GM21528 (cell line): Measurements from ENCODE around the gene YPEL2.
"Not testable (repeated sequence)": the region's sequence is repeated elsewhere in the genome, so short reads cannot be mapped to it uniquely, and the experiment has no call there.

Experiments
- ATAC-seq: cut with Tn5 transposase; IDR thresholded peaks from one replicate; pipeline ENCODE4 v1.9.1; 2021; ENCODE audit warnings: mild to moderate bottlenecking, moderate library complexity; ENCODE audit not compliant: unreplicated experiment, low FRiP score

YPEL2 gene

DNA sequence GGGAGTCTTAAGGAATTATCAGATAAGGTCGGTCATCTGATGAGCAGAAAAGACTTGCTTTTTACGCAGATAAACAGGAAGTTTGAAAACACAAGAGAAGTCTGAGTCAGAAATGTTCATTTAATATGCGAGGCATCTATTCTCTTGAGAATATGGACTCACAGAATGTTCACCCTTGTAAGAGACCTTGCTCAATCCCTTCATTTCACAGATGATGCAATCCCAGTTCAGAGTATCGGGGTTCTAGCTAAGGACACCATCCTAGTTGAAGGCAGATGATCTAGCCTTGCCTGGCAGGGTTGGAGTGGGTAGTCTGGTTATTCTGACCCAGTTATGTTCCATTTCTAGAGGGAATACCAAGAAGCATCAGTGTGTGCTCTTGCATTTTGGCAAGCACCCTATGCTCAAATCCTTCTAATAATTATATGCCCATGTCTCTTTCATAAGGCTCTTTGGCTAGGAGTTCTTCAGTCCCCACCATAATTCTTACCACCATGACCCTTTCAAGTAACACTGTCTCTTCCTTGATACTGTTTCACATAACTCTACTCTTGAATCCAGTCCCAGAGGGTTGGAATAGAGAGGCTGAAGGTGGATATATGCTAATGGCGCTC lies 42.5 kb downstream of the YPEL2 start:
- no peak for ATAC-seq

DNA sequence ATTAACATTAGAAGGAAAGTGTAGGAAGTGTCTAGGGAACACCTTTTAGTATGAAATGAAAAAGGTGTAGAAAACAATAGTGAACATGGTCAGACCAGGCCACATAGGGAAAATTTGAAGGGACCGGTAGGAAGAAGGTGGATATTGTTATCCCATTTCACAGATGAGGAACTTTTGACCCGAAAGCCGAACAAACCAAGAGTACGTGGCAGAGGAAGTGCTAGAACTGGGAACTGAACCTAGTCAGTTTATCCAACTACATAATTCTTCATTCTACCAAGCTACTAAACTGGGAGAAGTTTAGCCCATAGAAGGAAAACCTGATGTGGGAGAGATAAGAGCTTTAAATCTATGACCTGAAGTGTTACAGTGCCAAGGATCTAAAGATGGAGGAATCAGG lies 43.2 kb downstream of the YPEL2 start:
- ATAC-seq = no peak

DNA sequence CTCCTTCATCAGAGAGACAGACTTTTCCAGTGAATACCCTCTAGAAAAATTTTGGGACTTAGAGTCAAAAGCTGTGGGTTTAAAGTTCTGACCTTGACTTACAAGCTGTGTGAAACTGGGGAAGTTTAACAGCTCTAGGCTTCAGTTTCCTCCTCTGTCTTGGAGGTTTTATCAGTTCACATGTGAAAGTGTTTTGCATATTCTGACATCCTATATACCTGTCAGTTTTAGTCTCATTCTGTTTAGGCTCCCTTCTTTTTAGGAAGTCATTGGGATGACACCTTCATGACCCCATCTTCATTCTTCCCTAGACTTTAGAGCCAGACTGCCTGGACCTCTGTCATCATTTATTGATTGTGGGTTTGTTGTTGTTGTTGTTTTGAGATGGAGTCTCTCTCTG lies 44.4 kb downstream of the YPEL2 start:
- ATAC-seq = no peak

DNA sequence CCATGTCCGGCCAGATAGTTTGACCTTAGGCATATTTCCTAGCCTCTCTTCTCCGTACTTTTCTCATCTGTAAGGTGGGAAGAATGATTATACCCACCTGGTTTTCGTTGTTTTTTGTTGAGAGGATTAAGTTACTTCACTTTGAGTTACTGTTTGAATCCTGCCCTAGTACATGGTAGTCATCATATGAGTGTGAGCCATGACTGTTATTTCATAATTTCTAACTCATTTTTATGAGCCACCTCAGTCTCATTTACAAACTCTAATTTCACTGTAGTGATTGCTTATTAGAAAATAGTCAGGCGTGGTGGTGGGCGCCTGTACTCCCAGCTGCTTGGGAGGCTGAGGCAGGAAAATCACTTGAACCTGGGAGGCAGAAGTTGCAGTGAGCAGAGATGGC lies 45.1 kb downstream of the YPEL2 start:
- ATAC-seq = no peak

DNA sequence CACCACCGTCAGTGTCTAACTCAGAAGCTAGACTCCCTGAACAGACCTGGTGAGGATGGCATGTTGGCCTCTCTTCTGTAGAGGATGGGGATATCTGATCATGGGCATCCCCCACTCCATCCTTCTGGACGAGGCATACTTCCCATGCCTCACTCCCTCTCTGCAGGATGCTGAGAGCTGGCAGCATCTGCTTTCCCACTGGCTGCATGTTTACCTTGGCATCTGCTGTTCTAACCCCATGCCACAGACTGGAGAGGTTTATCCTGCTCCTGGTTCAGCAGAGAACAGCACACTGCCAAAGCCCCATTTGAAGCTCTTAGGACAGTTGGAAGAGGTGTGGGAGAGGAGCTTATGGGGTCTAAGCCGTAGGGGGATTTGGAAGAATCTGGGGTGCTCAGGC lies 46.0 kb downstream of the YPEL2 start:
- no peak for ATAC-seq

DNA sequence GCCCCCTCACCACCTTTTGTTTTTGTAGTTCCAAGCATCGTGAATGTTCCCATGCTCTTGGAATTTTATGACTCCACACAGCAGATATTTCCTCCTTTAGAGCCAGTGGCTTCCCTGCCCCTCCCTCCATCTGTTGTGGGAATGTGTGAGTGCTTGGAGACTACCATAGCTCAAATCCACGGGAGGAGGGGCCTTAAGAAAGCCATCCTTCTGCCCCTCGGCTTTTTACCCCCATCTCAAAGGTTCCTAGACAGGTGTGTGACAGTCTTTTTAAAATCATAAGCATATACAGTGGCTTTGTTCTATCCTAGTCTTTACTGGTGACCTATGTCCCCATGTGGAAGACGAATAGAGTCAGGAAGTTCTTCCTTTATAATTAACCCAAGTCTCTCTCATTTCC lies 47.2 kb downstream of the YPEL2 start:
- no peak for ATAC-seq

DNA sequence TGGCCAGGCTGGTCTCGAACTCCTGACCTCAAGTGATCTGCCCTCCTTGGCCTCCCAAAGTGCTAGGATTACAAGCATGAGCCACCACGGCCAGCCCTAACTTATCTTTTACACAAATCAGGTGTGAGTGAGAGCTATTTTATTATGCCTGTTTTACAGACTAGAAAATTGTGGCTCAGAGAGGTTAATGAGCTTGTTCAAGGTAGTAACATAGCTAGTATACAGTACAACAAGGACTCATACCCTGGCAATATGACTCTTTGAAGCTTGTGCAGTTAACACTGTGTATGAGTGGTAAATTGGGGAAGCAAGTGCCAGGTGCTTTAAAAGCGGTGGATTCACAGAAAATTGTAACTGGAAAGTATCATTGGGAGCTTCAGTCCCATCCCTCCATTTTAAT lies 49.0 kb downstream of the YPEL2 start:
- no peak for ATAC-seq

DNA sequence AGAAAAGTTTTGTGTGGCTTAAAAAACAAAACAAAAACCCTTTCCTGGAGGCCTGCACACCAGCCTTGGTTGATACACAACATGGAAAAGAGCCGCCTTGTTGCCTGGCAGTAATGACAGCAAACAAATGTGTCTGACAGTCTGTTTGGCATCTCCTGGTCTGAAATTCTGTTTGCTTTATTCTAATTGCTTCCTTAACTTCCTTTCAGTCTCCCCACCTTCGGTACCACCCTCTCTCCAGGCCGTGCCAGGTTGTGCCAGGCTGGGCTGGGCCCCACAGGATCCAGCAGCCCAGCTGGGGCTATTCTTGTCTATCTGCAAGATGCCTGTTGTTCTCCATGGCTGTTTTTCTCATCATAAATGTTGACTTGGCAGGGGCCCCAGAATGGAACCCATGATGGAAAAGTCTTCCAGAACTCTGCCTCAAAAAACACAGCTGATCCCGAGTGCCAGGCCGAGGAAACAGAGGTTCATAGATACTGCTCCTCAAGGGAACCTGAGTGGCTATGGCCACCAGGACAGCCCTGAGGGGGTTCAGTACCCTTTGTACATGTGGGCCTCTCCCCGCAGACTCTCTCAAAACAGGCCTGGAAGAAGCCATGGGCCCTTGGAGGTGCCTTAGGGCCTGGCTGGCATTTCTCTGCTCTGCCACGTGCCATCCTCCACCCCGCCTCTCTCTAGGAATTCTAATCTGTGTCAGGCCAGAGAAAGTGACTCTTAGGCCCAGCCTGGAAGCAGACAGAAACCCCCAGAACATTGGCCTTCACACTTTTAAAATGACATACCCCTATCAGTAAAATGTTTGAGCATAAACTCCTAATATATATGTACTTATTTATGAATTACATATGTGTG lies 50.5 kb downstream of the YPEL2 start:
- ATAC-seq = no peak

DNA sequence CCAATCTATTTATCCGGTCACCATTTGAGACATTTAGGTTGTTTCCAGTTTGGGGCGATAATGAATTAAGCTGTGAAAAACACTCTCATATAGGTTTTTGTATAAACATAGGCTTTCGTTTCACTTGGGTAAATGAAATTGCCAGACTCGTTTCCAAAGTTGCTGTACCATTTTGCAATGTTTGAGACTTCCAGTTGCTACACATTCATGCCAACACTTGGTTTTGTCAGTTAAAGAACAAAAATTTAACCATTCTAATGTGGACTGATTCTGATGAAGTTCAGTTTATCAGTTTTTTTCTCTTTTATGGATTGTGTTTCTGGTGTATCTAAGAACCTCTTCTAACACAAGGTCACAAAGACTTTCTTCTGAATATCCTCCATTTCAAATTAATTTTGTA lies 52.4 kb downstream of the YPEL2 start:
- ATAC-seq = no peak

DNA sequence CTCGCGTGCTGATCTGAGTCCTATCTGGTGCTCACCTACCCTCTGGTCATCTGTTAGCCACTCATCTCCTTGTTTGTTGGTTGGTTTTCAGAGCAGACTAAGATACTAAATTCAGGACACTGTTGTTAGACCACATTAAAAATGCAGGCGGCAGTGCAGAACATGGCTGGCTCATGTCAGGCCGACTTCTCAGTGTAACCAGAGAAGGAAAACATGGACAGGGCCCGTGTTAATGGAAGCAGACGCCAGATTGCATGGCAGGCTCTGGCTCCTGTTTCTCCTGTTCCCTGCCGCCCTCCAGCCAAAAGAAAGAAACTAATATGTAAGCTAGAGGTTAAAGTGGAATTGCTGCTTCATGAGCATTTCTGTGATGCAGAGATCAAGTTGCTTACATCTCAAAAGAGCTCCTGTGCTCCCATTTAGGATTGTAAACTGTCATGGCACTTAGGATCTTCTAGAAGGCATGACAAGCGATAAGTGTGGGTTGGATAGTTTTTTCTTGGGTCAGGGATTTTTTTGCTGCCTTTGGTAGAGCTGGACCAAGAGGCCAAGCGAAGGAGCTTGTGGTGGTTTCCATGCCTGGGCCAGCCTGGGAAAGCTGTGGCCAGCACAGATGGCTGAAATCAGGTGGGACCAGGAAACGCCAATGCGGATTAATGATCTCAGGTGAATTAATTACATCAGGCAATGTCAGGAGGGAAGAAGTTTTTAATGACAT lies 56.1 kb downstream of the YPEL2 start:
- ATAC-seq = no peak

DNA sequence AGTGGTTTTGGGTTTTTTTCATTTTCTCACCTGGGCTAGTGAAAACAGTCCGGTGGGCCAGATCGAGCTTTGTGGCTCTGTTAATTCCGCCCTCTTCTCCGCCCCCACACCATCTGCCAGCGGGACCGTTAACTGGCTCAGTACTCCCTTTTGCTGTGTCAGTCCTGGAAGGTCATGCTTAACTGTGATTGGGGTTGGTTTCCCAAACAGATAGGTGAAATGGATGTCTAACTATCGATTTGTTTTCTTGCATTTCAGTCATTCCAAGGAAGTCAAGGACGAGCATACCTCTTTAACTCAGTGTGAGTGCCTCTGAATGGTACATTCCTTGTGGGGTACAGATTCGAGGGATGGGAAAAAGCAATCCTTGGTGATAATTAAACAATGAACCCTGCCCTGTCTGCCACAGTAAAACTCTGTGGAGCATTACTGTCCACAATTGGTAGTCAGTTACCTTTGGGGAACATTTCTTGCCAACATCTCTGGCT lies 56.7 kb downstream of the YPEL2 start:
- ATAC-seq = no peak

DNA sequence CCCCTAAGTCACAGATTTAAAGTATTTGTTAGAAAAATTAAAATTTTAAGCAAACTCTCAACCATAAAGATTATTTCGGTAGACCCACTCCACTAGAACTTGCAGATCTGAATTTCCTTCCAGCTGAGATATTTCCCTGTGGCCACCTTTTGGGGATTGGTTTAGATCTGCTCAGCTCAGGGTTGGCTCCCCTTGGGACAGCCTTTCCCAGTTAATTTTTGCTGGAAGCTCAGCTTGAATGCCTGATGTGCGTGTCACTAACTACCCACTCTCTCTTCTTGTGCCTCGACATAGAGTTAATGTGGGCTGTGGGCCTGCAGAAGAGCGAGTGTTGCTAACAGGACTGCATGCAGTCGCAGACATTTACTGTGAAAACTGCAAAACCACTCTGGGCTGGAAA lies 57.6 kb downstream of the YPEL2 start:
- no peak for ATAC-seq

DNA sequence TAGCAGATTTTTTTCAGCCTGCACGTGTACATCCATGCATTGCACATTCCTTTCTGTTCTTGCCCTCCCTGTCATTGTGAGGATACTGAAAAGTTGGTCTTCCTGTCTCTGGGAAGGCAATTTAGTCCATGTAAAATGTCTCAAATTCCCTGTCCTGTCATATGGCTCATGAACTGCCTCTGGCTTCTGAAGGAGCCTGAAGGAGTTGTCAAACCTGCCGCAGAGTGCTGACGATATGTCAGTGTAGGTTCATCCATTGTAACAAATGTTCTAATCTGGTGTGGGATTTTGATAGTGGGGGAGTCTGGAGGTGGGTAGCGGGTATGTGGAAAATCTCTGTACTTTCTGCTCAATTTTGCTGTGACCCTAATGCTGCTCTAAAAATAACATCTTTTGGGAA lies 59.6 kb downstream of the YPEL2 start:
- ATAC-seq = no peak

DNA sequence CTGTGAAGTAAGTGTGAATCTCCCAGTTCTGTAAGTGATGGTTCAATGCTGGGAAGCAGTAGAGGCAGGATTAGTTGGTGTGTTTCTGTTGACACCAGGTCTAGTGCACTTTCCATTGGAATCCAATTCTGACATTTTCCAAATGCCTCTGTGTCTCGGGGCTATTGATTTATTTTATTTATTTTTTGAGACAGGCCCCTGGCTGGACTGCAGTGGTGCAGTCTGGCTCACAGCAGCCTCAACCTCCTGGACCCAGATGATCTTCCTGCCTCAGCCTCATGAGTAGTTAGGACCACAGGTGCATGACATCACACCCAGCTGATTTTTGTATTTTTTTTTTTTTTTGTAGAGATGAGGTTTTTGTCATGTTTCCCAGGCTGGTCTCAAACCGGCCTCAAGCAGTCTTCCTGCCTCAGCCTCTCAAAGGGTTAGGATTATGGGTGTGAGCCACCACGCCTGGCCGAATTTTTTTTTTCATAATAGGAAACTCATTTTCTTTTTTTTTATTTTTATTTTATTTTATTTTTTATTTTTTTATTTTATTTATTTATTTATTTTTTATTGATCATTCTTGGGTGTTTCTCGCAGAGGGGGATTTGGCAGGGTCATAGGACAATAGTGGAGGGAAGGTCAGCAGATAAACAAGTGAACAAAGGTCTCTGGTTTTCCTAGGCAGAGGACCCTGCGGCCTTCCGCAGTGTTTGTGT lies 61.7 kb downstream of the YPEL2 start:
- ATAC-seq = no peak

DNA sequence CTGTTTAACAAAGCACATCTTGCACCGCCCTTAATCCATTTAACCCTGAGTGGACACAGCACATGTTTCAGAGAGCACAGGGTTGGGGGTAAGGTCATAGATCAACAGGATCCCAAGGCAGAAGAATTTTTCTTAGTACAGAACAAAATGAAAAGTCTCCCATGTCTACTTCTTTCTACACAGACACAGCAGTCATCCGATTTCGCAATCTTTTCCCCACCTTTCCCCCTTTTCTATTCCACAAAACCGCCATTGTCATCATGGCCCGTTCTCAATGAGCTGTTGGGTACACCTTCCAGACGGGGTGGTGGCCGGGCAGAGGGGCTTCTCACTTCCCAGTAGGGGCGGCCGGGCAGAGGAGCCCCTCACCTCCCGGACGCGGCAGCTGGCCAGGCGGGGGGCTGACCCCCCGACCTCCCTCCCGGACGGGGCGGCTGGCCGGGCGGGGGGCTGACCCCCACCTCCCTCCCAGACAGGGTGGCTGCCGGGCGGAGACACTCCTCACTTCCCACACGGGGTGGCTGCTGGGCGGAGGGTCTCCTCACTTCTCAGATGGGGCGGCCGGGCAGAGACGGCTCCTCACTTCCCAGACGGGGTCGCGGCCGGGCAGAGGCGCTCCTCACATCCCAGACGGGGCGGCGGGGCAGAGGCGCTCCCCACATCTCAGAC lies 62.4 kb downstream of the YPEL2 start:
- ATAC-seq = not testable (repeated sequence)

DNA sequence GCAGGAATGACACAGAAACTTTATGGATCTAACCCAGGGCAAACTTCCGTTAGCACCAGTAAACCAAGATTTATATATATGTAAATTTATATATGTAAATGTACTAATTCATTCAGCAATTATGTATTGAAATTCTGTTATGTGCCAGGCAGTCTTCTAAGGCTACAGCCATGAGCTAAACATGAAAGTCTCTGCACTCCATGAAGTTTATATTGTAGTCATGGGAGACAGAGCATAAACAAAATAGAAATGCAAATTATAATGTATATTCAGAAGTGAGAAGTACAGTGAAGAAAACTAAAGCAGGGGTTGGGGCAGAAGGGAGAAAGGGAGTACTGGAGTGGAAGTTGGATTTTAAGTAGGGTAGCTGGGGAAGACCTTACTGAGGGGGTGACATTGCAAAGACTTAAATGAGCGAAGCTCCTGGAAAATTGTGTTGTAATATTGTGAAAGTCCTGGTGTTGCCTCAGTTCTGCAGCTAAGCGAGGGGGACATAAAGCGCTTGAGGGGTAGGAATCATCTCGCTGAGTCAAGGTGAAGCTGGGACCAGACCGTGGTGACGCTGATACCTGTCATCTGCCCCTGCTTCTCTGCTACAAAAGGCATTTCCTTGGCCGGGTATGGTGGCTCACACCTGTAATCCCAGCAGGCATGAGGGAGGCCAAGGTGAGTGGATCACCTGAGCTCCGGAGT lies 64.8 kb downstream of the YPEL2 start:
- no peak for ATAC-seq

DNA sequence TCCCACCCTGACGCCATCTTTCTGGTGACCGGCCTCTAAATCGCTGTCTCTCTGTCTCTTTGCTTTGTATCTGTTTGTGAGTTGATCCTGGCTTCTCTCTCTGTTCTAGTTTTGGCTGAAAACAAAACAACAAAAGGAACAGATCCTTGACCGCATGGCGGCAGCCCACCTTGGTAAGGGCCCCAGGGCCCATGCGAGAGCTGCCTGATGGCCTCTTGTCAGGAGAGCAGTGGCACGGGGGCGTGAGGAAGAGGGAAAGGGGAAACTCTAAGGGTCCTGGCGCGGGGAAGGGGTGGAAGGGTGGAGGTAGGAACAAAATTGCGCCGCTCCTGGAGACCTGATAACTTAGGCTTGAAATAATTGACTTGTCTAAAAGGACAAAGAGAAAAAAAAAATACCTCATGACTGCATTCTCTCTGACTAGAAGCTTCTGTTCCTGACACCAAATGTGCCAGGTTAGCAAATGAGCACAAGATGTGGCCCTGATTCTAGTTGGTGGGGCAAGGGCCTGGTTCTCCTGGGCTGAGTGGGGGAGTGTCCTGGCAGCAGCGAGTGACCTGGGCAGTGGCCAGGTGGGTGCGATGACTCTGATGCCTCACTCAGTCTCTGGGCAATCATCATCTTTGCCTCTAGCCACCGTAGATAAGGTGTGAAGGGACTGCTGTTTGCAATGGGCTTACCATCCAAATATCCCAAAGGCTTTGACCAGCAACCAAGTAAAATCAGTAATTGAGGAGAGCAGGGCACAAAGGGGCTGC lies 66.0 kb downstream of the YPEL2 start:
- ATAC-seq = no peak

DNA sequence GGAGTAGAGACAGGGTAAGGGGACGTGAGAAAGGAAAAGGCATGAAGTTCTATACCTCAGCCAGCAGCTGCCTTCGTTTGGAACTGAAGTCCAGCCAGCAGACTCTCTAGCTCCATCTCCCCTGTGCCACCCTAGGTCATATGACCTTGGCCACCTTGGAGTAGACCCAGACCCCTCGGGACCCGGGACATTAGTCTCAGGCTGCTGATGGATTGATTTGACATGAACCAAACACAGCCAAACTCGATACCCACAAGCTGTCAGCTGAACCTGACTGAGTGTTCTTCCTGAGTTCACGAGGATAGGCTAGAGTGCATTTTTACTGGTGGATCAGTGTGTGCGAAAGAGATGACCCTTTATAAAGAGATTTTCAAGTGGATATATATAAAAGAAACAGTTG lies 68.5 kb downstream of the YPEL2 start:
- ATAC-seq = no peak

DNA sequence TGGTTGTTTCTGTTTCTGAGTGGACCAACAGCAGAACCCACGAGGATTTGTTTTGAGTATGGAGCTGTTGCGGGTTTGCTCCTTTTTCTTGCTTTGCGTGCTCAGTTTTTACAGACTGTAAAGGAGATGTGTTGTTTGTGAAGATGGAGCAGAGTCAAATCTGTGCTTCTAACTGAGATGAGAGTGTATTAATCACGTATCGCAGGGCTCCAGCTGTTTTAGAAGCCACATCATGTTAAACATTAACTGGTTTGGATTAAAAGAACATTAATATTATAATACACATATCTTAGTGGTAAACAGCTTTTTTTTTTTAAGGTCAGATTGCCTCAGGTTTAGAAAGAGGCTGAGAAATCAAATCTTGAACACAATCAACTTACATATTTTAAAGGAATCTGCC lies 69.4 kb downstream of the YPEL2 start:
- ATAC-seq = no peak
